WERI-Rb-1 (cell line): ENCODE measurements around the gene GPC3.
"Not testable (repeated sequence)": the region's sequence is repeated elsewhere in the genome, so short reads cannot be mapped to it uniquely, and the experiment has no call there.

Experiments used
- DNase-seq: peaks from one replicate; pipeline ENCODE4 v3.0.0-alpha.2; 2020
- H3K27ac ChIP-seq: fragments of 250-450 bp; sonication (Bioruptor Pico); 2 replicates; pipeline ENCODE4 v1.5.1; 2020; ENCODE audit warnings: mild to moderate bottlenecking, moderate library complexity
- H3K27me3 ChIP-seq: fragments of 250-450 bp; sonication (Bioruptor Pico); 2 replicates; pipeline ENCODE4 v1.5.1; 2021; ENCODE audit warnings: mild to moderate bottlenecking, low read depth, moderate library complexity; ENCODE audit not compliant: insufficient read depth, severe bottlenecking
- H3K36me3 ChIP-seq: fragments of 250-450 bp; sonication (Bioruptor Pico); 2 replicates; pipeline ENCODE4 v1.5.1; 2020; ENCODE audit warnings: mild to moderate bottlenecking, moderate library complexity
- H3K4me3 ChIP-seq: 2 replicates; pipeline ENCODE4 v1.5.1; 2011; ENCODE audit warnings: low read depth, mild to moderate bottlenecking, control low read depth, low read length
- H3K9me3 ChIP-seq: fragments of 250-450 bp; sonication (Bioruptor Pico); 2 replicates; pipeline ENCODE4 v1.5.1; 2021; ENCODE audit warnings: mild to moderate bottlenecking, moderate library complexity; ENCODE audit not compliant: severe bottlenecking
- TF ChIP-seq, protein P1 (sequence below): IDR thresholded peaks from 2 replicates; pipeline ENCODE4 v1.5.1; 2011; ENCODE audit warnings: low read depth, mild to moderate bottlenecking, control low read depth, inconsistent platforms, low read length

Gene GPC3

DNA sequence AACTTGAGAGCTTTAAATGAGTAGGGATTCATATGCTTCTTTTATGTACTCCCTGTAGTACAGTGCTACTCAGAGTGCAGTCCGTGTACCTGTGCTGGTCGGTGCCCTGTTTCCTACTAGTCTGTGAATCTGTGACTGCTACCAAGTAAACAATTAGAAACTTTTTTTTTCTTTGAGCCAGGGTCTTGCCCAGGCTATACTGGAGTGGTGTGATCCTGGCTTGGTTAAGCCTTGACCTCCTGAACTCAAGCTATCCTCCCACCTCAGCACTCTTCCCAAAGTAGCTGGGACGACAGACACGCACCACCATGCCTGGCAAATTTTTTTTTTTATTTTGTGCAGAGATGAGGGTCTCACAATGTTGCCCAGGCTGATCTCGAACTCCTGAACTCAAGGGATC, 6.4 kb upstream of the GPC3 start:
- no peak overlapping the region for H3K4me3 ChIP-seq
- H3K36me3 ChIP-seq, result no peaks in the 10 kb centered on the region
- TF ChIP-seq, protein P1, sequence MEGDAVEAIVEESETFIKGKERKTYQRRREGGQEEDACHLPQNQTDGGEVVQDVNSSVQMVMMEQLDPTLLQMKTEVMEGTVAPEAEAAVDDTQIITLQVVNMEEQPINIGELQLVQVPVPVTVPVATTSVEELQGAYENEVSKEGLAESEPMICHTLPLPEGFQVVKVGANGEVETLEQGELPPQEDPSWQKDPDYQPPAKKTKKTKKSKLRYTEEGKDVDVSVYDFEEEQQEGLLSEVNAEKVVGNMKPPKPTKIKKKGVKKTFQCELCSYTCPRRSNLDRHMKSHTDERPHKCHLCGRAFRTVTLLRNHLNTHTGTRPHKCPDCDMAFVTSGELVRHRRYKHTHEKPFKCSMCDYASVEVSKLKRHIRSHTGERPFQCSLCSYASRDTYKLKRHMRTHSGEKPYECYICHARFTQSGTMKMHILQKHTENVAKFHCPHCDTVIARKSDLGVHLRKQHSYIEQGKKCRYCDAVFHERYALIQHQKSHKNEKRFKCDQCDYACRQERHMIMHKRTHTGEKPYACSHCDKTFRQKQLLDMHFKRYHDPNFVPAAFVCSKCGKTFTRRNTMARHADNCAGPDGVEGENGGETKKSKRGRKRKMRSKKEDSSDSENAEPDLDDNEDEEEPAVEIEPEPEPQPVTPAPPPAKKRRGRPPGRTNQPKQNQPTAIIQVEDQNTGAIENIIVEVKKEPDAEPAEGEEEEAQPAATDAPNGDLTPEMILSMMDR, result no peak
- no peak for DNase-seq
- no peak overlapping the region for H3K27ac ChIP-seq
- H3K9me3 ChIP-seq, result no peaks in the 10 kb centered on the region
- peaks cover 30% of the 10 kb centered on the region for H3K27me3 ChIP-seq

DNA sequence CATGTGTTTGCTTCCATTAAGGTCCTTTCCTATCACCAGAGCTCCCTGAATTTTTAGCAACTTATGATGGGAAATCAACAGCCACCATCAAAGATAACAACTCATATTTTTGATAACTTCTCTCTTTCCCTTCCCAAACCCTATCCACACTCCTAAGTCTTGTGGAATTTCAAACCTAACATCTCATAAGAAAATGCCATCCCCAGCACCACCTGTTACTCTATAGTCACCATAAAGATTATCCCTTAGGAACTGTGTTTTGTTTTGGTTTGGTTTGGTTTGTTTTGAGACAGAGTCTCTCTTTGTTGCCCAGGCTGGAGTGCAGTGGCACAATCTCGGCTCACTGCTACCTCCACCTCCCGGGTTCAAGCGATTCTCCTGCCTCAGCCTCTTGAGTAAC, 5.7 kb upstream of the GPC3 start:
- H3K4me3 ChIP-seq, DNase-seq, H3K36me3 ChIP-seq, H3K27ac ChIP-seq, H3K9me3 ChIP-seq: not testable (repeated sequence)
- peaks cover 38% of the 10 kb centered on the region for H3K27me3 ChIP-seq

DNA sequence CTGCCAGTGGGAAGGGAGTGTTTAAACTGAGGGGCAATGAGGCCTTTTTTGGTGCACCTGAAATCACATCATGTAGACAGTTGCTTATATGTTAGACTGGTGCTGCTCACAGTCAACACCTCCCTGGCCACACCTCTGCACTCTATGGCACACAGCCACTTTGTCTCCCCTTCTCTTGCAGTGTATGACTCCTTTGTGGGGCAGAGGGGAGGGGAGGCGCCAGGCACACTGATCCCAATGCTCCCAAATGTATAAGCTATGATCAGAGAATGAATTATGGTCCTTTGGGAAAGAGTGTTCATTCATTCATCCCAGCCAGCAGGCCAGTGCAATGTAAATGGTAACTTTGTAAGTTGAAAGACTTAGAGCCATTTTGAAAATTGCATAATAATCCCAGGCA, 4.6 kb upstream of the GPC3 start:
- TF ChIP-seq, protein P1, result no peak
- Histone ChIP-seq H3K27me3 (peaks cover 45% of the 10 kb centered on the region), H3K27ac (no peak overlapping the region), H3K36me3 (no peaks in the 10 kb centered on the region), H3K9me3 (no peaks in the 10 kb centered on the region), H3K4me3 (no peak overlapping the region)
- DNase-seq, result no peak

DNA sequence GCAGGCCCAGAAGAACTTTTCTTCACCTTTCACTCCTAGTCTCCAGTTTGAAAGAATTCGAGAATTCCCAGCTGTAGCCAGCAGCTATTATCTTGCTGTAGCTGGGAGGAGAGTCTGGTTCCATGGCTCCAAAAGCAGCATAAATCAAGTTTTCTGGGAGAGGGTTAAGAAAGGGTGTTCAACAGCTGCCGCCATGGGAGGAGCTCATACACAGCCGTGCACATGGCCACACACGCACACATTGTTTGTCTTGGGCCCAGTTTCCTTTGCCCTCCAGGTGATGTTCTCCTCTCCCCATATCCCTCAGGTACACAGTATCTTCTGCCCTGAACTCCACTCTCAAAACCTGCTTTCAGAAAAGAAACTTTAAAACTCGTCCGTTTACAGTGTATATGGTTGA, 4.1 kb upstream of the GPC3 start:
- TF ChIP-seq, protein P1, result no peak
- Histone ChIP-seq H3K4me3 (no peak overlapping the region), H3K36me3 (no peaks in the 10 kb centered on the region), H3K27ac (no peak overlapping the region), H3K9me3 (no peaks in the 10 kb centered on the region), H3K27me3 (peaks cover 50% of the 10 kb centered on the region)
- DNase-seq, result no peak

DNA sequence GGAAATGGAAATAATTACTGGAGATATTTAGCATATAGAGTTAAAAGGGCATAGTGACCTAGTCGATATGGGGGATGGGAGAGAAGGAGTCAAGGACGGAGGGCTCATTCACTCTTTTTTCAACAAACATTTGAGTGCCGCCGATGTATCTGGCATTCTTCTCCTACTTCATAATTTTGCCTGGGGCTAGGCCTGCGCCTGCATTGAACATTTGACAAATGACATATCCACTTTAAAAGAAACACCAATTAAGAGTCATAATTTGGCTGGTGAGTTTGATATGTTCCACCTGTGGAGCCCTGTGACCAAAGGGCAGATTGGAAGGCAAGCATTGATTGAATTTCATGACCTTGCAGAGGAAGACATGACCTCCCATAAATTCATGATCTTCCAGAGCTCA, 2.6 kb upstream of the GPC3 start:
- peaks cover 58% of the 10 kb centered on the region for H3K27me3 ChIP-seq
- no peak overlapping the region for H3K27ac ChIP-seq
- no peaks in the 10 kb centered on the region for H3K9me3 ChIP-seq
- no peak overlapping the region for H3K4me3 ChIP-seq
- no peak for DNase-seq
- TF ChIP-seq, protein P1, result no peak
- H3K36me3 ChIP-seq, result no peaks in the 10 kb centered on the region

DNA sequence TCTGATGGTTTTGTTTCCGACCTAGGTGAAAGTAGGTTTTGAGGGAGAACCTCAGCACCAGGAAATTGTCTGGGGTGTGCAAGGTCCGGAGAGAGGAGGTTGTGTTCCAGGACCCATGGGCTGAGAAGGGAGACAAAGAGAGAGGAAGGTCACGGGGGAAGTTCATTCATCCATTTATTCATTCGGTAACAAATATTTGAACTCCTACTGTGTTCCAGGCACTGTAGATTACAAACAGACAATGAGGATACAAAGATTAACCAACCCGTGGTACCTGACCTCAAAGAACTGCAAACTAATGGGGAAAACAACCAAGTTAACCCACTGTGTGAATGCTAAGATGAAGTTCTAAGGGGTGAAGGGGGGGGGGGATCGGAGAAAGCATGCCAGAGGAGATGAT, 1.8 kb upstream of the GPC3 start:
- DNase-seq, result no peak
- Histone ChIP-seq H3K36me3 (no peaks in the 10 kb centered on the region), H3K9me3 (no peaks in the 10 kb centered on the region), H3K27ac (no peak overlapping the region), H3K27me3 (peaks cover 61% of the 10 kb centered on the region), H3K4me3 (no peak overlapping the region)
- TF ChIP-seq, protein P1, result no peak
